ENCODE measurements around the gene ARHGEF11.

- TF ChIP-seq POLR2AphosphoS5 (IDR thresholded peaks at IDR 0.05; ENCODE audit: low read depth, low read length) = no peak
- no peak for TF ChIP-seq CTCF (IDR thresholded peaks at IDR 0.05)
- TF ChIP-seq SIN3A (IDR thresholded peaks at IDR 0.05; ENCODE audit: borderline replicate concordance, insufficient read depth, low read depth, low read length) = no peak
- TF ChIP-seq REST (IDR thresholded peaks at IDR 0.05; ENCODE audit: insufficient read depth in 1 of 2, low read depth in 2 of 2, low read length in 1 of 2) = no peak
- TF ChIP-seq TCF7L2 (IDR thresholded peaks at IDR 0.05; ENCODE audit: low read depth, low read length) = no peak
Observed at GRCh38 chr1:157019457-157019856, 26.1 kb downstream of the ARHGEF11 start.
